HepG2 (cell line): Measurements from ENCODE around the gene CYSTM1. TPM values are rescaled to one million over a fixed set of nuclear protein-coding genes. Genes with fewer than 3 reads are reported as not detected.

Experiments used
- EED ChIP-seq: sonication (generic); formaldehyde crosslinking; IDR thresholded peaks from 2 replicates; pipeline ENCODE4 v1.5.0; 2020; ENCODE audit warnings: mild to moderate bottlenecking, missing genetic modification reagents
- HNF4G ChIP-seq, 2 experiments: sonication (generic) in 1 of 2; formaldehyde crosslinking in 1 of 2; IDR thresholded peaks; 2 replicates each; pipeline versions ENCODE4 v1.4.0 to v1.6.1; 2011 to 2020; ENCODE audit warnings: borderline replicate concordance in 2 of 2, low read depth in 2 of 2, mild to moderate bottlenecking in 2 of 2, low read length in 1 of 2, missing genetic modification reagents in 1 of 2, moderate library complexity in 1 of 2
- KLF9 ChIP-seq: IDR thresholded peaks from 2 replicates; pipeline ENCODE4 v1.6.1; 2016; ENCODE audit warnings: low read depth
- MED1 ChIP-seq: sonication (generic); formaldehyde crosslinking; IDR thresholded peaks from 2 replicates; pipeline ENCODE4 v1.4.0; 2020; ENCODE audit warnings: missing genetic modification reagents
- PTBP1 ChIP-seq: fragments of 200-400 bp; formaldehyde crosslinking; IDR thresholded peaks from 2 replicates; pipeline ENCODE4 v1.6.1; 2018; ENCODE audit warnings: low read length, low read depth; ENCODE audit not compliant: poor library complexity, severe bottlenecking
- REXO4 ChIP-seq: sonication (generic); formaldehyde crosslinking; IDR thresholded peaks from 2 replicates; pipeline ENCODE4 v1.8.0; 2022; ENCODE audit warnings: missing genetic modification reagents, mild to moderate bottlenecking, borderline replicate concordance
- TMF1 ChIP-seq: sonication (generic); formaldehyde crosslinking; IDR thresholded peaks from 2 replicates; pipeline ENCODE4 v1.8.1; 2022; ENCODE audit warnings: low read depth, missing genetic modification reagents
- ZHX2 ChIP-seq, 2 experiments: sonication (generic) in 1 of 2; formaldehyde crosslinking in 1 of 2; IDR thresholded peaks; 2 replicates each; pipeline versions ENCODE4 v1.6.1 to v1.9.0; 2014 to 2022; ENCODE audit warnings: antibody characterized with exemption in 1 of 2, borderline replicate concordance in 1 of 2, inconsistent platforms in 1 of 2, low read depth in 1 of 2, missing genetic modification reagents in 1 of 2
- ZNF766 ChIP-seq: sonication (generic); formaldehyde crosslinking; IDR thresholded peaks from 2 replicates; pipeline ENCODE4 v1.5.0; 2020; ENCODE audit warnings: missing genetic modification reagents, borderline replicate concordance
- polyA plus RNA-seq, 8 experiments: library from polyadenylated mRNA; depleted of rRNA in 3 of 8; stranded (reverse) in 7 of 8; unstranded in 1 of 8; fragments of >200 nt; fragmentation: Illumina TruSeq in 4 of 8; extraction: Trizol in 4 of 8; gene quantifications; 2 replicates each; pipeline versions ENCODE4 v1.2.1 to v1.2.3, GENCODE V29; 2011 to 2016; ENCODE audit warnings: low read depth in 4 of 8, missing spikeins in 1 of 8, mixed read lengths in 1 of 8; ENCODE audit not compliant: insufficient read depth in 1 of 8
- total RNA-seq, 5 experiments: library from RNA; depleted of rRNA; stranded (reverse); fragments of >200 nt; fragmentation: Illumina TruSeq; extraction: Trizol; gene quantifications; 2 replicates each; pipeline ENCODE4 v1.2.3, GENCODE V29; 2016; ENCODE audit warnings: low read depth in 1 of 5
- TF ChIP-seq, protein P1 (sequence below): IDR thresholded peaks from 2 replicates; pipeline ENCODE4 v1.4.0; 2020; ENCODE audit warnings: mild to moderate bottlenecking, missing genetic modification reagents
- TF ChIP-seq, protein P2 (sequence below): sonication (generic); formaldehyde crosslinking; IDR thresholded peaks from 2 replicates; pipeline ENCODE4 v1.4.0; 2020; ENCODE audit warnings: mild to moderate bottlenecking, missing genetic modification reagents, borderline replicate concordance

Gene CYSTM1
- total and polyA plus RNA-seq, 2 of the 13 experiments (the other 11 are each of a cell fraction or from before 2014, with no cell fraction given), result 40.0 to 73.4 TPM

DNA sequence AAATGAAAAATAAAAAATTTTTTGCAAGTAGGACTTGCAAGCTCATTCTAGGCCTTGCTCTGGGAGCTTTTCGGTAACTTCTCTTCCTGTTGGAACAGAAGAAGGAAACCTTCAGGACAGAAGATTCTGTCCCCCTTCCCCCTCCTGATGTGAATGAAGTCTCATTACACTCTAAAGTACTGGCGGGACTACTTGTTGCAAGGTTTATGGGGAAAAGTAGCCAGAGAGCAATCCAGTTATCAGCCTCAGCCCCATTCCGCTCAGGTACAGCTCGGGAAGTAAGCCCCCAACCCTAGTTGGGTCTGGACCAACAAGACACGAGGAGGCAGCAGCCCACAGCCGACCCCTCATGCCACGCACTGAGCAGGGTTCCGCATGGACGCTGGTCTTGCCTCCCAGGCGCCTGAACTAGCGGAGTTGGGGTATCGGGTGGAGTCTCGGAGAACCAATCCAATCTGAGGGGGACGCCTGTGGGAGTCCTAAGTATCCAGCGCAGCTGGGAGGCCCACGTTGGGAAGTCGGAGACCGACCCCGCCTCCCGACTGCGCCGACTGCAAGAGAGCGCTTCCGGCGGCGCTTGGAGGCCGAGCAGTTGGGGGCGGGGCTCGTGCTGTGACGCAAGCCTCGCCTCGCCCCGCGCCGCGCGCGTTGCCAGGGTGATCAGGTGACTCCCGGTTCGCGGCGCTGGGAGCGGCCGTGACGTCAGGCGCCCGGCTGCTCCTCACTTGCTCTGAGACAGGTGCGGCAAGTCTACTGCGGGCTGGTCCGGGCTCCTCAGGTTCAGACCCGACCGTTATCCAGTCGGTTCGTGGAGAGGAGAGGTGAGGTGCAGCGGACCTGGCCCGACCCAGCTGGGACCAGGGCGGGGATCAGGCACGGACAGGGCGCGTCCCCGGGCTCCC is at the start of gene CYSTM1 (continued):
- 0 out of 2 replicates have a peak, but pooled peaks have one; percentile 51 for TF ChIP-seq EED (CRISPR knock-in tag)
- peak; percentile 16; the same call in 1 of the 2 replicates for TF ChIP-seq ZNF766 (CRISPR knock-in tag)
- TF ChIP-seq PTBP1, result no peak
- TF ChIP-seq HNF4G (IDR thresholded peaks at IDR 0.05; ENCODE audit: borderline replicate concordance, low read depth, low read length), result no peak
- TF ChIP-seq HNF4G (CRISPR knock-in tag; IDR thresholded peaks at IDR 0.05; ENCODE audit: borderline replicate concordance, low read depth), result no peak
- TF ChIP-seq KLF9 (CRISPR knock-in tag), result no peak
- TF ChIP-seq, protein P1, sequence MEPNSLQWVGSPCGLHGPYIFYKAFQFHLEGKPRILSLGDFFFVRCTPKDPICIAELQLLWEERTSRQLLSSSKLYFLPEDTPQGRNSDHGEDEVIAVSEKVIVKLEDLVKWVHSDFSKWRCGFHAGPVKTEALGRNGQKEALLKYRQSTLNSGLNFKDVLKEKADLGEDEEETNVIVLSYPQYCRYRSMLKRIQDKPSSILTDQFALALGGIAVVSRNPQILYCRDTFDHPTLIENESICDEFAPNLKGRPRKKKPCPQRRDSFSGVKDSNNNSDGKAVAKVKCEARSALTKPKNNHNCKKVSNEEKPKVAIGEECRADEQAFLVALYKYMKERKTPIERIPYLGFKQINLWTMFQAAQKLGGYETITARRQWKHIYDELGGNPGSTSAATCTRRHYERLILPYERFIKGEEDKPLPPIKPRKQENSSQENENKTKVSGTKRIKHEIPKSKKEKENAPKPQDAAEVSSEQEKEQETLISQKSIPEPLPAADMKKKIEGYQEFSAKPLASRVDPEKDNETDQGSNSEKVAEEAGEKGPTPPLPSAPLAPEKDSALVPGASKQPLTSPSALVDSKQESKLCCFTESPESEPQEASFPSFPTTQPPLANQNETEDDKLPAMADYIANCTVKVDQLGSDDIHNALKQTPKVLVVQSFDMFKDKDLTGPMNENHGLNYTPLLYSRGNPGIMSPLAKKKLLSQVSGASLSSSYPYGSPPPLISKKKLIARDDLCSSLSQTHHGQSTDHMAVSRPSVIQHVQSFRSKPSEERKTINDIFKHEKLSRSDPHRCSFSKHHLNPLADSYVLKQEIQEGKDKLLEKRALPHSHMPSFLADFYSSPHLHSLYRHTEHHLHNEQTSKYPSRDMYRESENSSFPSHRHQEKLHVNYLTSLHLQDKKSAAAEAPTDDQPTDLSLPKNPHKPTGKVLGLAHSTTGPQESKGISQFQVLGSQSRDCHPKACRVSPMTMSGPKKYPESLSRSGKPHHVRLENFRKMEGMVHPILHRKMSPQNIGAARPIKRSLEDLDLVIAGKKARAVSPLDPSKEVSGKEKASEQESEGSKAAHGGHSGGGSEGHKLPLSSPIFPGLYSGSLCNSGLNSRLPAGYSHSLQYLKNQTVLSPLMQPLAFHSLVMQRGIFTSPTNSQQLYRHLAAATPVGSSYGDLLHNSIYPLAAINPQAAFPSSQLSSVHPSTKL, result peak; percentile 50; the same call in 1 of the 2 replicates
- TF ChIP-seq ZHX2 (IDR thresholded peaks at IDR 0.05; ENCODE audit: low read depth), result peak; percentile 94
- TF ChIP-seq ZHX2 (CRISPR knock-in tag; IDR thresholded peaks at IDR 0.05; ENCODE audit: borderline replicate concordance), result no peak
- TF ChIP-seq TMF1 (CRISPR knock-in tag), result no peak
- TF ChIP-seq, protein P2, sequence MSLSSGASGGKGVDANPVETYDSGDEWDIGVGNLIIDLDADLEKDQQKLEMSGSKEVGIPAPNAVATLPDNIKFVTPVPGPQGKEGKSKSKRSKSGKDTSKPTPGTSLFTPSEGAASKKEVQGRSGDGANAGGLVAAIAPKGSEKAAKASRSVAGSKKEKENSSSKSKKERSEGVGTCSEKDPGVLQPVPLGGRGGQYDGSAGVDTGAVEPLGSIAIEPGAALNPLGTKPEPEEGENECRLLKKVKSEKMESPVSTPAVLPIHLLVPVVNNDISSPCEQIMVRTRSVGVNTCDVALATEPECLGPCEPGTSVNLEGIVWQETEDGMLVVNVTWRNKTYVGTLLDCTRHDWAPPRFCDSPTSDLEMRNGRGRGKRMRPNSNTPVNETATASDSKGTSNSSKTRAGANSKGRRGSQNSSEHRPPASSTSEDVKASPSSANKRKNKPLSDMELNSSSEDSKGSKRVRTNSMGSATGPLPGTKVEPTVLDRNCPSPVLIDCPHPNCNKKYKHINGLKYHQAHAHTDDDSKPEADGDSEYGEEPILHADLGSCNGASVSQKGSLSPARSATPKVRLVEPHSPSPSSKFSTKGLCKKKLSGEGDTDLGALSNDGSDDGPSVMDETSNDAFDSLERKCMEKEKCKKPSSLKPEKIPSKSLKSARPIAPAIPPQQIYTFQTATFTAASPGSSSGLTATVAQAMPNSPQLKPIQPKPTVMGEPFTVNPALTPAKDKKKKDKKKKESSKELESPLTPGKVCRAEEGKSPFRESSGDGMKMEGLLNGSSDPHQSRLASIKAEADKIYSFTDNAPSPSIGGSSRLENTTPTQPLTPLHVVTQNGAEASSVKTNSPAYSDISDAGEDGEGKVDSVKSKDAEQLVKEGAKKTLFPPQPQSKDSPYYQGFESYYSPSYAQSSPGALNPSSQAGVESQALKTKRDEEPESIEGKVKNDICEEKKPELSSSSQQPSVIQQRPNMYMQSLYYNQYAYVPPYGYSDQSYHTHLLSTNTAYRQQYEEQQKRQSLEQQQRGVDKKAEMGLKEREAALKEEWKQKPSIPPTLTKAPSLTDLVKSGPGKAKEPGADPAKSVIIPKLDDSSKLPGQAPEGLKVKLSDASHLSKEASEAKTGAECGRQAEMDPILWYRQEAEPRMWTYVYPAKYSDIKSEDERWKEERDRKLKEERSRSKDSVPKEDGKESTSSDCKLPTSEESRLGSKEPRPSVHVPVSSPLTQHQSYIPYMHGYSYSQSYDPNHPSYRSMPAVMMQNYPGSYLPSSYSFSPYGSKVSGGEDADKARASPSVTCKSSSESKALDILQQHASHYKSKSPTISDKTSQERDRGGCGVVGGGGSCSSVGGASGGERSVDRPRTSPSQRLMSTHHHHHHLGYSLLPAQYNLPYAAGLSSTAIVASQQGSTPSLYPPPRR (CRISPR knock-in tag), result peak; percentile 15; the same call in 1 of the 2 replicates
- peak; percentile 64 for TF ChIP-seq MED1 (CRISPR knock-in tag)
- no peak; the same call in 1 of the 2 replicates for TF ChIP-seq REXO4
